ENCODE results near the gene CHST12.
A peak's percentile ranks its signal among the peaks of the same experiment; 100 is the strongest.
"Not testable (repeated sequence)": the region's sequence is repeated elsewhere in the genome, so short reads cannot be mapped to it uniquely, and the experiment has no call there.

Gene CHST12

GRCh38 chr7:2435146-2435545 lies 31.7 kb downstream of the CHST12 start:
- DNase-seq (ENCODE audit: low spot score): no peak

GRCh38 chr7:2436341-2437104 lies 33.1 kb downstream of the CHST12 start:
- no peak for DNase-seq (ENCODE audit: low spot score)

GRCh38 chr7:2437136-2437535 lies 33.7 kb downstream of the CHST12 start:
- no peak for DNase-seq (ENCODE audit: low spot score)

- no peak for DNase-seq (ENCODE audit: low spot score)
These were observed 34.2 kb downstream of the CHST12 start for GRCh38 chr7:2437537-2438148.

- no peak for DNase-seq (ENCODE audit: low spot score)
These were observed 34.8 kb downstream of the CHST12 start for GRCh38 chr7:2438186-2438585.

GRCh38 chr7:2438775-2439174 lies 35.4 kb downstream of the CHST12 start:
- no peak for DNase-seq (ENCODE audit: low spot score)

GRCh38 chr7:2440608-2441245 lies 37.3 kb downstream of the CHST12 start:
- DNase-seq (ENCODE audit: low spot score): no peak

GRCh38 chr7:2441430-2442058 lies 38.1 kb downstream of the CHST12 start:
- no peak for DNase-seq (ENCODE audit: low spot score)

GRCh38 chr7:2443491-2443890 lies 40.1 kb downstream of the CHST12 start:
- no peak for DNase-seq (ENCODE audit: low spot score)

GRCh38 chr7:2444476-2444875 lies 41.1 kb downstream of the CHST12 start:
- peak; percentile 95 for DNase-seq (ENCODE audit: low spot score)

- peak; percentile 62 for DNase-seq (ENCODE audit: low spot score)
These were observed 41.6 kb downstream of the CHST12 start for GRCh38 chr7:2445047-2445446.

- no peak for DNase-seq (ENCODE audit: low spot score)
These were observed 42.6 kb downstream of the CHST12 start for GRCh38 chr7:2445898-2446555.

- DNase-seq (ENCODE audit: low spot score): no peak
These were observed 43.3 kb downstream of the CHST12 start for GRCh38 chr7:2446676-2447075.

GRCh38 chr7:2450198-2451107 lies 47.0 kb downstream of the CHST12 start:
- peak; percentile 4 for DNase-seq (ENCODE audit: low spot score)

GRCh38 chr7:2451171-2452073 lies 48.0 kb downstream of the CHST12 start:
- DNase-seq (ENCODE audit: low spot score): peak; percentile 95

- peak; percentile 18 for DNase-seq (ENCODE audit: low spot score)
These were observed 48.7 kb downstream of the CHST12 start for GRCh38 chr7:2452074-2452507.

GRCh38 chr7:2452643-2453270 lies 49.3 kb downstream of the CHST12 start:
- no peak for DNase-seq (ENCODE audit: low spot score)

- DNase-seq (ENCODE audit: low spot score): not testable (repeated sequence)
These were observed 50.4 kb downstream of the CHST12 start for GRCh38 chr7:2453849-2454248.

- DNase-seq (ENCODE audit: low spot score): no peak
These were observed 56.3 kb downstream of the CHST12 start for GRCh38 chr7:2459674-2460073.

GRCh38 chr7:2460188-2460587 lies 56.8 kb downstream of the CHST12 start:
- DNase-seq (ENCODE audit: low spot score): no peak
